ENCODE measurements around the gene NUP58. TPM values are rescaled to one million over a fixed set of nuclear protein-coding genes. Genes with fewer than 3 reads are reported as not detected.

Gene NUP58
- total and polyA plus RNA-seq, 2 experiments from 2014 or later, result 27.6 to 91.8 TPM

- TF ChIP-seq ETS1 (IDR thresholded peaks at IDR 0.05) (no peak), JUNB (IDR thresholded peaks at IDR 0.05; ENCODE audit: unreplicated experiment) (no peak), ZNF331 (CRISPR knock-in tag; IDR thresholded peaks at IDR 0.05; ENCODE audit: low read depth) (no peak), ZNF114 (CRISPR knock-in tag; IDR thresholded peaks at IDR 0.05) (no peak), STAT1 (IDR thresholded peaks at IDR 0.05; ENCODE audit: unreplicated experiment) (no peak)
These were observed 48.7 kb upstream of the NUP58 start (continued) for GRCh38 chr13:25252752-25253151.

GRCh38 chr13:25253702-25254101, 47.7 kb upstream of the NUP58 start:
- Histone ChIP-seq H3K4me1 (ENCODE audit: insufficient read depth) (no peaks in the 10 kb centered on the region), H3K4me2 (no peak overlapping the region), H3K27me3 (ENCODE audit: insufficient read depth) (no peaks in the 10 kb centered on the region), H3K4me3 (no peak overlapping the region), H3K36me3 (ENCODE audit: insufficient read depth) (no peaks in the 10 kb centered on the region), H3K79me2 (replicated peaks; ENCODE audit: insufficient read depth) (no peaks in the 10 kb centered on the region), H3K9me2 (ENCODE audit: insufficient read depth) (no peaks in the 10 kb centered on the region), H2AFZ (no peak overlapping the region), H3F3A (replicated peaks; ENCODE audit: low read depth) (no peaks in the 10 kb centered on the region), H4K20me1 (replicated peaks; ENCODE audit: insufficient read depth) (no peaks in the 10 kb centered on the region), H3K27ac (ENCODE audit: low read depth) (no peak overlapping the region)
- Mint-ChIP-seq H3K4me1 (peaks cover 2% of the 10 kb centered on the region; the same call in 1 of the 3 replicates), H3K27ac (no peak overlapping the region), H3K27me3 (ENCODE audit: insufficient read depth, low read depth, poor library complexity) (no peaks in the 10 kb centered on the region), H3K36me3 (ENCODE audit: low read depth) (peaks cover 3% of the 10 kb centered on the region; the same call in 1 of the 3 replicates), H3K4me3 (no peak overlapping the region), H3K9me3 (no peaks in the 10 kb centered on the region)
- no peak for ATAC-seq
- TF ChIP-seq ZNF331 (CRISPR knock-in tag; IDR thresholded peaks at IDR 0.05; ENCODE audit: low read depth) (no peak), EZH2phosphoT487 (IDR thresholded peaks at IDR 0.05; ENCODE audit: unreplicated experiment) (no peak), NANOG (IDR thresholded peaks at IDR 0.05; ENCODE audit: borderline replicate concordance) (no peak), STAT1 (IDR thresholded peaks at IDR 0.05; ENCODE audit: unreplicated experiment) (no peak), ZNF114 (CRISPR knock-in tag; IDR thresholded peaks at IDR 0.05) (no peak), EZH2 (IDR thresholded peaks at IDR 0.05; ENCODE audit: low read depth, unreplicated experiment) (no peak)
- no peak for DNase-seq (ENCODE audit: low spot score)

GRCh38 chr13:25262261-25262660, 39.2 kb upstream of the NUP58 start:
- Mint-ChIP-seq H3K27ac (no peak overlapping the region), H3K27me3 (ENCODE audit: insufficient read depth, low read depth, poor library complexity) (no peaks in the 10 kb centered on the region), H3K9me3 (no peaks in the 10 kb centered on the region)

More at GRCh38 chr13:25262261-25262660, 39.2 kb upstream of the NUP58 start:
- Histone ChIP-seq H3K4me2 (no peak overlapping the region), H3K9me2 (ENCODE audit: insufficient read depth) (no peaks in the 10 kb centered on the region), H3K4me3 (no peak overlapping the region), H3K79me2 (replicated peaks; ENCODE audit: insufficient read depth) (no peaks in the 10 kb centered on the region), H3K4me1 (ENCODE audit: insufficient read depth) (no peaks in the 10 kb centered on the region), H4K20me1 (replicated peaks; ENCODE audit: insufficient read depth) (no peaks in the 10 kb centered on the region), H3F3A (replicated peaks; ENCODE audit: low read depth) (no peaks in the 10 kb centered on the region), H3K27me3 (ENCODE audit: insufficient read depth) (no peaks in the 10 kb centered on the region), H3K36me3 (ENCODE audit: insufficient read depth) (no peaks in the 10 kb centered on the region), H3K27ac (ENCODE audit: low read depth) (no peak overlapping the region), H2AFZ (no peak overlapping the region)
- DNase-seq (ENCODE audit: low spot score) (no peak), ATAC-seq (no peak)
- Mint-ChIP-seq H3K36me3 (ENCODE audit: low read depth) (0 out of 3 replicates have a peak, but pooled peaks cover 6% of the 10 kb centered on the region), H3K4me3 (no peak overlapping the region), H3K4me1 (no peaks in the 10 kb centered on the region)
- TF ChIP-seq ZNF114 (CRISPR knock-in tag; IDR thresholded peaks at IDR 0.05) (no peak), EZH2phosphoT487 (IDR thresholded peaks at IDR 0.05; ENCODE audit: unreplicated experiment) (no peak), EZH2 (IDR thresholded peaks at IDR 0.05; ENCODE audit: low read depth, unreplicated experiment) (no peak), CREB1 (CRISPR knock-in tag; IDR thresholded peaks at IDR 0.05; ENCODE audit: low read depth) (no peak), JUNB (IDR thresholded peaks at IDR 0.05; ENCODE audit: unreplicated experiment) (no peak), STAT1 (IDR thresholded peaks at IDR 0.05; ENCODE audit: unreplicated experiment) (no peak), ETS1 (IDR thresholded peaks at IDR 0.05) (no peak), ZNF331 (CRISPR knock-in tag; IDR thresholded peaks at IDR 0.05; ENCODE audit: low read depth) (no peak), POLR2AphosphoS5 (IDR thresholded peaks at IDR 0.05; ENCODE audit: low read depth) (no peak)
- TF ChIP-seq, protein P1, sequence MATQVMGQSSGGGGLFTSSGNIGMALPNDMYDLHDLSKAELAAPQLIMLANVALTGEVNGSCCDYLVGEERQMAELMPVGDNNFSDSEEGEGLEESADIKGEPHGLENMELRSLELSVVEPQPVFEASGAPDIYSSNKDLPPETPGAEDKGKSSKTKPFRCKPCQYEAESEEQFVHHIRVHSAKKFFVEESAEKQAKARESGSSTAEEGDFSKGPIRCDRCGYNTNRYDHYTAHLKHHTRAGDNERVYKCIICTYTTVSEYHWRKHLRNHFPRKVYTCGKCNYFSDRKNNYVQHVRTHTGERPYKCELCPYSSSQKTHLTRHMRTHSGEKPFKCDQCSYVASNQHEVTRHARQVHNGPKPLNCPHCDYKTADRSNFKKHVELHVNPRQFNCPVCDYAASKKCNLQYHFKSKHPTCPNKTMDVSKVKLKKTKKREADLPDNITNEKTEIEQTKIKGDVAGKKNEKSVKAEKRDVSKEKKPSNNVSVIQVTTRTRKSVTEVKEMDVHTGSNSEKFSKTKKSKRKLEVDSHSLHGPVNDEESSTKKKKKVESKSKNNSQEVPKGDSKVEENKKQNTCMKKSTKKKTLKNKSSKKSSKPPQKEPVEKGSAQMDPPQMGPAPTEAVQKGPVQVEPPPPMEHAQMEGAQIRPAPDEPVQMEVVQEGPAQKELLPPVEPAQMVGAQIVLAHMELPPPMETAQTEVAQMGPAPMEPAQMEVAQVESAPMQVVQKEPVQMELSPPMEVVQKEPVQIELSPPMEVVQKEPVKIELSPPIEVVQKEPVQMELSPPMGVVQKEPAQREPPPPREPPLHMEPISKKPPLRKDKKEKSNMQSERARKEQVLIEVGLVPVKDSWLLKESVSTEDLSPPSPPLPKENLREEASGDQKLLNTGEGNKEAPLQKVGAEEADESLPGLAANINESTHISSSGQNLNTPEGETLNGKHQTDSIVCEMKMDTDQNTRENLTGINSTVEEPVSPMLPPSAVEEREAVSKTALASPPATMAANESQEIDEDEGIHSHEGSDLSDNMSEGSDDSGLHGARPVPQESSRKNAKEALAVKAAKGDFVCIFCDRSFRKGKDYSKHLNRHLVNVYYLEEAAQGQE (IDR thresholded peaks at IDR 0.05; ENCODE audit: unreplicated experiment), result no peak

Measured in GM23338 (cell line).